Choroid plexus epithelial cell (primary cell): Measurements from ENCODE around the gene CYP46A1.
"Not testable (repeated sequence)": the region's sequence is repeated elsewhere in the genome, so short reads cannot be mapped to it uniquely, and the experiment has no call there.

ENCODE experiments used
- DNase-seq: peaks from one replicate; pipeline ENCODE4 v3.0.0-alpha.2; 2010; ENCODE audit warnings: low read depth
- H3K4me3 ChIP-seq: 2 replicates; pipeline ENCODE4 v1.5.1; 2011; ENCODE audit warnings: low read depth, mild to moderate bottlenecking, control low read depth, low read length, moderate library complexity
- TF ChIP-seq, protein P1 (sequence below): conservative IDR thresholded peaks from 2 replicates; pipeline ENCODE4 v1.5.1; 2011; ENCODE audit warnings: low read depth, mild to moderate bottlenecking, control low read depth, inconsistent platforms, low read length, moderate library complexity

The CYP46A1 gene

DNA sequence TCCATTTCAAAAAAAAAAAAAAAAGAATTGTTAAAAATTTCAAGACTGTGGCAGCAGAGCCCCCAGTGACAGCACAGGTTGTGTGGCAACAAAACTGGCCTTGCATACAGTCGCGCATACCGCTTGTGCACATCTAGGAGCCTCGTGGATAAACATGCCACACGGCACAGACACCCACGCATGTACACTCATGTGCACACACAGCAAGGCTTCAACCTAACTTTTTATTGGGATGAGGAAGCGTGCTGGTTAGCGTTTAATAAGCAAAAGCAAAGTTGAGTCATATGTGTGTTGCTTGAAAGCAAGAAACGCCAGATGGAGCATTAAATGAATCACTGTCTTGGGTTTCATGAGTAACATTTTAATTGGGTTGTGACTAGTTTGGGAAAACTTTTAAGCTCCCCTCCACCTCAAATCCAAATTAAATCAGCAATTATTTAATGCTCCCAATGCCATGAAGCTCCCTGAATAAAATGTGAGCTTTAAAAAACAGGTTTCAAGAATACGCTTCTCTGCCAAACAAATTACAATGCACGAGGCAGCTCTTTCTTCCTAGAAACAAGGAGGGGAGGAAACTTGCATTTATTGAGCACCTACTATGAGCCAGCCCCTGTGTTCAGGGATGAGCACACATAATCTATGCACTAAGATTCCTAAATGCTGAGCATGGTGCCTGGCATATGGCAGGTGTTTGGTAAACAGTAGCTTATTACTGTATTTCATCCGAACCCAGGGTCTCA is 73.4 kb downstream of the CYP46A1 start:
- no peak overlapping the region for H3K4me3 ChIP-seq
- TF ChIP-seq, protein P1, sequence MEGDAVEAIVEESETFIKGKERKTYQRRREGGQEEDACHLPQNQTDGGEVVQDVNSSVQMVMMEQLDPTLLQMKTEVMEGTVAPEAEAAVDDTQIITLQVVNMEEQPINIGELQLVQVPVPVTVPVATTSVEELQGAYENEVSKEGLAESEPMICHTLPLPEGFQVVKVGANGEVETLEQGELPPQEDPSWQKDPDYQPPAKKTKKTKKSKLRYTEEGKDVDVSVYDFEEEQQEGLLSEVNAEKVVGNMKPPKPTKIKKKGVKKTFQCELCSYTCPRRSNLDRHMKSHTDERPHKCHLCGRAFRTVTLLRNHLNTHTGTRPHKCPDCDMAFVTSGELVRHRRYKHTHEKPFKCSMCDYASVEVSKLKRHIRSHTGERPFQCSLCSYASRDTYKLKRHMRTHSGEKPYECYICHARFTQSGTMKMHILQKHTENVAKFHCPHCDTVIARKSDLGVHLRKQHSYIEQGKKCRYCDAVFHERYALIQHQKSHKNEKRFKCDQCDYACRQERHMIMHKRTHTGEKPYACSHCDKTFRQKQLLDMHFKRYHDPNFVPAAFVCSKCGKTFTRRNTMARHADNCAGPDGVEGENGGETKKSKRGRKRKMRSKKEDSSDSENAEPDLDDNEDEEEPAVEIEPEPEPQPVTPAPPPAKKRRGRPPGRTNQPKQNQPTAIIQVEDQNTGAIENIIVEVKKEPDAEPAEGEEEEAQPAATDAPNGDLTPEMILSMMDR = no peak
- DNase-seq = peak; percentile 86

- peak; percentile 86 for DNase-seq
- TF ChIP-seq, protein P1 = no peak
- H3K4me3 ChIP-seq = no peak overlapping the region
Observed at GRCh38 chr14:99758121-99758821, 74.2 kb downstream of the CYP46A1 start.

GRCh38 chr14:99758872-99759545 is 74.9 kb downstream of the CYP46A1 start:
- H3K4me3 ChIP-seq = no peak overlapping the region
- DNase-seq = no peak
- TF ChIP-seq, protein P1 = no peak

- no peak overlapping the region for H3K4me3 ChIP-seq
- TF ChIP-seq, protein P1 = no peak
- no peak for DNase-seq
Observed at GRCh38 chr14:99759546-99759925, 75.4 kb downstream of the CYP46A1 start.

- TF ChIP-seq, protein P1 = no peak
- H3K4me3 ChIP-seq = no peak overlapping the region
- no peak for DNase-seq
Observed at GRCh38 chr14:99760817-99761216, 76.7 kb downstream of the CYP46A1 start.

DNA sequence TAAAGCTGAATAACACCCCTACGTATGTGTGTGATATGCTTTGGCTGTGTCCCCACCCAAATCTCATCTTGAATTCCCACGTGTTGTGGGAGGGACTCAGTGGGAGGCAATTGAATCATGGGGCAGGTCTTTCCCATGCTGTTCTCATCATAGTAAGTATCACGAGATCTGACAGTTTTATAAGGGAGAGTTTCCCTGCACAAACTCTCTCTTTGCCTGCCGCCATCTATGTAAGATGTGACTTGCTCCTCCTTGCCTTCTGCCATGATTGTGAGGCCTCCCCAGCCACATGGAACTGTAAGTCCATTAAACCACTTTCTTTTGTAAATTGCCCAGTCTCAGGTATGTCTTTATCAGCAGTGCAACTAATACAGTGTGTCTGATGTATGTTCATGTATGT is 78.8 kb downstream of the CYP46A1 start:
- not testable (repeated sequence) for DNase-seq, H3K4me3 ChIP-seq

GRCh38 chr14:99763527-99764221 is 79.6 kb downstream of the CYP46A1 start:
- no peak overlapping the region for H3K4me3 ChIP-seq
- no peak for DNase-seq
- TF ChIP-seq, protein P1 = no peak
